Left cardiac atrium (tissue), 4 donors: ENCODE results near the gene MRPL4. TPM values are rescaled to one million over a fixed set of nuclear protein-coding genes. Genes with fewer than 3 reads are reported as not detected.
A peak's percentile ranks its signal among the peaks of the same experiment; 100 is the strongest.

Experiments used
- ATAC-seq, 2 donors: fragments of 200-7000 bp; cut with Tn5 transposase; one replicate each; pipeline ENCODE4 v1.9.1; 2020; ENCODE audit warnings: mild to moderate bottlenecking in 2 of 2, moderate library complexity in 2 of 2
- DNase-seq: peaks from one replicate; pipeline ENCODE4 v3.0.0-alpha.2; 2020
- intact Hi-C, 2 donors: fragments of 100-400 bp; cut with DNase I; formaldehyde crosslinking; loops; one replicate each; pipeline versions ENCODE4 v1.14.1 to v1.15.1; 2022 to 2023
- total RNA-seq, 2 donors: library from RNA; stranded (reverse); fragmentation: NEBNext Ultra II Directional; extraction: Animal tissue kit (Norgen Biotek cat#: 25700); gene quantifications; one replicate each; pipeline ENCODE4 v1.2.1, GENCODE V29; 2021
- donor health status: DM: no; HTN: yes; CAD: no.
- donor health status: DM: no; HTN: yes; CAD: no; lungs with severe emphysema.
- donor health status: DM: yes; HTN: yes; CAD: no.
- donor health status: Dilated cardiomyopathy.

Gene MRPL4
- total RNA-seq, 2 donors from 2014 or later, result 60.2 to 68.5 TPM

GRCh38 chr19:10255358-10255757, 3.3 kb downstream of the MRPL4 start:
- DNase-seq (no peak), ATAC-seq (no peak)
- intact Hi-C loops, result no loop called here

GRCh38 chr19:10256551-10256950, 4.5 kb downstream of the MRPL4 start:
- no peak for ATAC-seq
- DNase-seq, result no peak
- intact Hi-C loops, result no loop called here

- no peak for ATAC-seq
- DNase-seq, result no peak
- intact Hi-C loops, result no loop called here
These were observed 5.1 kb downstream of the MRPL4 start for GRCh38 chr19:10256970-10257615.

- no peak for DNase-seq
These were observed 6.2 kb downstream of the MRPL4 start for GRCh38 chr19:10258080-10258710.

GRCh38 chr19:10259162-10259905, 7.3 kb downstream of the MRPL4 start:
- intact Hi-C loops, result no loop called here
- ATAC-seq (peak; percentile 70 to 75), DNase-seq (peak; percentile 88)

More at GRCh38 chr19:10258080-10258710, 6.2 kb downstream of the MRPL4 start:
- intact Hi-C loops, result no loop called here
- peak in 1 of 2 donors; percentile 3 for ATAC-seq

DNA sequence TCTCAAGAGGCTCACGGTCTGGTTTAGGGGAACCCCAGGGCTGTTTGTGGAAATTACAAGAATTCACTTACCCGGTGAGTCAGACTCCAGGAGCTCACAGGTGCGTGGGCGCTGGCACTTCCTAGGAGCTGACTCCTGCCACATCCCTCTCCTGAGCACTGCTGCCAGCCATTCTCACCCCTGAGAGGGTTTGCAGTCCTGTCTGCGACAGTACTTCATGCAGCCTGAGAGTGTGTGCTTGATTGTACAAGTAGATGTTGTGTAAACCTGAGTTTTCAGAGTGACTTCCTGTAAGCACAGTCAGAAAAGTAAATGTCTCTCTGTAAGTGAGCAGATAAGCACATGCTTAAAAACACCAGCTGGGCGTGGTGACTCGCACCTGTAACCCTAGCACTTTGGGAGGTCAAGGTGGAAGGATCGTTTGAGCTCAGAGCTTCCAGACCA, 8.1 kb downstream of the MRPL4 start:
- ATAC-seq, result no peak
- no peak for DNase-seq
- intact Hi-C loops, result no loop called here

DNA sequence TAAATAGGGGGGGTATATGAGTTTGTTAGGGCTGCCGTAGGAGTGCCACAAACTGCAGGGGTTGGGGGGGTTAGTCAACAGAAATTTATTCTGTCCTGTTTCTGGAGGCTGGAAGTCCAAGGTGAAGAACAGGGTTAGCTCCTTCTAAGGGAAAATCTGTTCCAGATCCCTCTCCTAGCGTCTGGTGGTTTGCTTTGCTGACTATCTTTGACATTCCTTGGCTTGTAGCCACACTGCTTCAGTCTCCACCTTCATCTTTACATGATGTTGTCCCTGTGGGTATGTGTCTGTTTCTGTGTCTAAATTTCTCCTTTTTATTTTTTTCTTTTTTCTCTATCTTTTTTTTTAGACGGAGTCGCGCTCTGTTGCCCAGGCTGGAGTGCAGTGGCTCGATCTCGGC, 10.8 kb downstream of the MRPL4 start:
- DNase-seq (no peak), ATAC-seq (no peak)
- intact Hi-C loops, result no loop called here

DNA sequence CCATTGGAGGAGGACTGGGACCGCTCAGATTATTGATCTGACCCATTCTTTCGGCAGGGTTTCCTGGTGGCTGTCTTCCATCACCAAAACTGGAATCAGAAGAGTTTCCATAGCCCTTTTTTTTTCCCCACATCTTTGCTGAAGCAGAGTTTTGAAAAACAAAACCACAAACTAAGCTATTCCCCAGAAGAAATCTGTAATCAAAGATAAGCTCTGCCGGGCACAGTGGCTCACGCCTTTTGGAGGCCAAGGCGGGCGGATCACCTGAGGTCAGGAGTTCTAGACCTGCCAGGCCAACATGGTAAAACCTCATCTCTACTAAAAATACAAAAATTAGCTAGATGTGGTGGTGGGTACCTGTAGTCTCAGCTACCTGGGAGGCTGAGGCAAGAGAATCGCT, 14.7 kb downstream of the MRPL4 start:
- no peak for ATAC-seq
- intact Hi-C loops, result no loop called here

GRCh38 chr19:10268071-10268470, 16.1 kb downstream of the MRPL4 start:
- DNase-seq (peak; percentile 58), ATAC-seq (peak in 1 of 2 donors; percentile 3)
- intact Hi-C loops, result loop anchor here in 1 of 2 donors (2.0 kb wide), 1 partner anchor 121 kb away; no protein-coding TSS in a partner anchor

More for the DNA sequence above, 14.7 kb downstream of the MRPL4 start:
- no peak for DNase-seq

DNA sequence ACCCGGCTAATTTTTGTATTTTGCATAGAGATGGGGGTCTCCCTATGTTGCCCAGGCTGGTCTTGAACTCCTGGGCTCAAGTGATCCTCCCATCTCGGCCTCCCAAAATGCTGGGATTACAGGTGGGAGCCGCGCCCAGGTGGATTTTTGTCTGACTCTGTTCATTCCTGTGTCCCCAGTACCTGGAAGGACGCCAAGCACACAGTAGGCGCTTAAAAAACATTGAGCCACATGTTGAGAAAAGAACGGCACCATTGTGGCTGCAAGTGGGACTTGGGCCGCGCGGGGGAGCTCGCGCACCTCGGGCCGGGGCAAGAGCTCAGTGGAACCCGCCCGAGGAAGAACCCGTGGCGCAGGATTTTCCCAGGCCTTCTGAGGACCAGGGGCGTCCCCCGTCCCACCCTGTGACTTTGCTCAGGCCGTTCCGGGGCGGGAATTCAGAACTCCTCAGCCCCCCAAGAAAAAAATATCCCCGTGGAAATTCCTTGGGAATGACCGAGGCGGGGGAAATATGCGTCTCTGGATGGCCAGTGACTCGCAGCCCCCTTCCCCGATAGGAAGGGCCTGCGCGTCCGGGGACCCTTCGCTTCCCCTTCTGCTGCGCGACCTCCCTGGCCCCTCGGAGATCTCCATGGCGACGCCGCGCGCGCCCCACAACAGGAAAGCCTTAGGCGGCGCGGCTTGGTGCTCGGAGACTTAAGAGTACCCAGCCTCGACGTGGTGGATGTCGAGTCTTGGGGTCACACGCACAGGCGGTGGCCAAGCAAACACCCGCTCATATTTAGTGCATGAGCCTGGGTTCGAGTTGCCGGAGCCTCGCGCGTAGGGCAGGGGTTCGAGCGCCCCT, 17.5 kb downstream of the MRPL4 start:
- DNase-seq (peak; percentile 92), ATAC-seq (peak; percentile 80 to 83)
- intact Hi-C loops, result loop anchor here (1.0 to 5.0 kb wide), 3 partner anchors 63 to 120 kb away; partner anchors contain the start of gene RAVER1 (in 1 of the 2)

- intact Hi-C loops, result loop anchor here in 1 of 2 donors (5.0 kb wide), 1 partner anchor 62 kb away; the partner anchor contains the start of gene RAVER1
- ATAC-seq, result peak; percentile 64 to 71
These were observed 18.2 kb downstream of the MRPL4 start for GRCh38 chr19:10270180-10270615.

DNA sequence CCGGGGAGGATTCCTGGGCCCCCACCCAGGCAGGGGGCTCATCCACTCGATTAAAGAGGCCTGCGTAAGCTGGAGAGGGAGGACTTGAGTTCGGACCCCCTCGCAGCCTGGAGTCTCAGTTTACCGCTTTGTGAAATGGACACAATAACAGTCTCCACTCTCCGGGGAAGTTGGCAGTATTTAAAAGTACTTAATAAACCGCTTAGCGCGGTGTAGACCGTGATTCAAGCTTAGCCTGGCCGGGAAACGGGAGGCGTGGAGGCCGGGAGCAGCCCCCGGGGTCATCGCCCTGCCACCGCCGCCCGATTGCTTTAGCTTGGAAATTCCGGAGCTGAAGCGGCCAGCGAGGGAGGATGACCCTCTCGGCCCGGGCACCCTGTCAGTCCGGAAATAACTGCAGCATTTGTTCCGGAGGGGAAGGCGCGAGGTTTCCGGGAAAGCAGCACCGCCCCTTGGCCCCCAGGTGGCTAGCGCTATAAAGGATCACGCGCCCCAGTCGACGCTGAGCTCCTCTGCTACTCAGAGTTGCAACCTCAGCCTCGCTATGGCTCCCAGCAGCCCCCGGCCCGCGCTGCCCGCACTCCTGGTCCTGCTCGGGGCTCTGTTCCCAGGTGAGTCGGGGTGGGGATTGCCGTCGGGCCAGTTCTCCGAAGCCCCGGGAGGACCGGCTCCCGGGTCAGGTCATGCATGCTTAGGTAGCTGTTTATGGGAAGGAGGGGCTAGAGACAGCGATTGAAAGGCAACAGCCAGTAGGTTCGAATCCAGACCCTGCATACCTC, 18.8 kb downstream of the MRPL4 start, which contains the start of gene ICAM1:
Gene ICAM1 (plus strand): TSS at position 505 of the 779 bp plus-strand sequence. CDS start 40 bp downstream, at position 545.
- ATAC-seq (peak; percentile 75 to 81), DNase-seq (peak; percentile 92)
- intact Hi-C loops, result loop anchor here in 1 of 2 donors (5.0 kb wide), 1 partner anchor 61 kb away; the partner anchor contains the start of gene RAVER1

More at GRCh38 chr19:10270180-10270615, 18.2 kb downstream of the MRPL4 start:
- DNase-seq, result peak; percentile 79

- intact Hi-C loops, result loop anchor here in 1 of 2 donors (5.0 kb wide), 1 partner anchor 61 kb away; the partner anchor contains the start of gene RAVER1
- ATAC-seq (no peak), DNase-seq (no peak)
These were observed 19.6 kb downstream of the MRPL4 start for GRCh38 chr19:10271543-10272086.

GRCh38 chr19:10274589-10274988, 22.6 kb downstream of the MRPL4 start:
- ATAC-seq (no peak), DNase-seq (no peak)
- intact Hi-C loops, result loop anchor here in 1 of 2 donors (5.0 kb wide), 1 partner anchor 58 kb away; the partner anchor contains the start of gene RAVER1

DNA sequence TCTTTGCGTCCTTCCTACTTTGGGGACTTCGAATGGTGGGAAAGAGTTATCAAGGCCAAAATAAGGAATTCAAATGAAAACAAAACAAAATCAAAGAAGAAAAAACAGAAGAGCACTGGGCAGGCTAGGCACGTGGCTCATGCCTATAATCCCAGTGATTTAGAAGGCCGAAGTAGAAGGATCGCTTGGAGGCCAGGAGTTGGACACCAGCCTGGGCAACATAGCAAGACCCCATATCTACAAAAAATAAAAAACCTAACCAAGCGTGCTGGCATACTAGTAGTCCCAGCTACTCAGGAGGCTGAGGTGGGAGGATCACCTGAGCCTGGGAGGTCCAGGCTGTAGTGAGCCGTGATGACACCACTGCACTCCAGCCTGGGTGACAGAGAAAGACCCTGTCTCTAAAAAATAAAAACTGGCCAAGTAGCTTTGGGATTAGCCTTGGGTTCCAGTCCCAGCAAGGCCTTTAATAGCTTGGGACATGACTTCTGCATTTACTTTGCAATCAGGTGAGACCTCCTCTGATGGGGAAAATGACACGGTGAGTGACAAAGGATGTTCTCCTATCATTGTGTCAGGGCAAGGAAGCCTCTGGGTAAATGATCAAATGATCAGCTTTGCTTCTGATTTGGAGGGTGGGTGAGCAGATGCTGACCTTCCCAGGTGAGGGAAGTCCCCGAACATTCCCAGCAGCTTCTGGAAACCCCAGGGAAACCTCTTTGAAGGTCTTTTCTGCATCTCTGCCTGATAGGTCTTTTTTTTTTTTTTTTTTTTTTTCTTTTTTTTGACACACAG, 26.0 kb downstream of the MRPL4 start:
- ATAC-seq, result no peak
- no peak for DNase-seq
- intact Hi-C loops, result no loop called here

- no peak for ATAC-seq
- intact Hi-C loops, result no loop called here
These were observed 26.9 kb downstream of the MRPL4 start for GRCh38 chr19:10278935-10279334.

More at GRCh38 chr19:10278935-10279334, 26.9 kb downstream of the MRPL4 start:
- DNase-seq, result no peak
